SK-N-SH treated with all-trans-retinoic acid at 6 μM for 48 hours (cell line): Measurements from ENCODE around the gene WDR74.
A peak's percentile ranks its signal among the peaks of the same experiment; 100 is the strongest.

Experiments used
- ATAC-seq: fragments of 200-7000 bp; cut with Tn5 transposase; 3 replicates; pipeline ENCODE4 v1.9.1; 2020; ENCODE audit warnings: mild to moderate bottlenecking, moderate library complexity
- ARNTL ChIP-seq: fragments of 450-650 bp; formaldehyde crosslinking; IDR thresholded peaks from 2 replicates; pipeline ENCODE4 v1.5.0; 2020; ENCODE audit warnings: low read depth, mild to moderate bottlenecking, moderate library complexity, borderline replicate concordance
- BACH2 ChIP-seq: fragments of 250-450 bp; sonication (Bioruptor Pico); IDR thresholded peaks from 2 replicates; pipeline ENCODE4 v1.9.0; 2021; ENCODE audit warnings: mild to moderate bottlenecking, borderline replicate concordance
- CSDC2 ChIP-seq: fragments of 250-450 bp; sonication (Bioruptor Pico); IDR thresholded peaks from 2 replicates; pipeline ENCODE4 v1.5.0; 2020; ENCODE audit warnings: mild to moderate bottlenecking, moderate library complexity
- GLIS3 ChIP-seq: fragments of 250-450 bp; sonication (Bioruptor Pico); IDR thresholded peaks from 2 replicates; pipeline ENCODE4 v1.5.0; 2020; ENCODE audit warnings: mild to moderate bottlenecking, moderate library complexity
- ISL1 ChIP-seq: fragments of 250-450 bp; sonication (Bioruptor Pico); IDR thresholded peaks from 2 replicates; pipeline ENCODE4 v2.1.2; 2022; ENCODE audit warnings: mild to moderate bottlenecking, moderate library complexity
- PPARA ChIP-seq: fragments of 250-450 bp; sonication (Bioruptor Pico); IDR thresholded peaks from 2 replicates; pipeline ENCODE4 v1.5.0; 2020; ENCODE audit warnings: mild to moderate bottlenecking, borderline replicate concordance
- RARB ChIP-seq: fragments of 250-450 bp; sonication (Bioruptor Pico); IDR thresholded peaks from 2 replicates; pipeline ENCODE4 v1.8.0; 2021; ENCODE audit warnings: mild to moderate bottlenecking, moderate library complexity
- SNAI2 ChIP-seq: fragments of 250-450 bp; sonication (Bioruptor Pico); IDR thresholded peaks from 2 replicates; pipeline ENCODE4 v1.5.0; 2020; ENCODE audit warnings: mild to moderate bottlenecking, moderate library complexity
- ZC3H10 ChIP-seq: fragments of 250-450 bp; sonication (Bioruptor Pico); IDR thresholded peaks from 2 replicates; pipeline ENCODE4 v1.5.1; 2021; ENCODE audit warnings: mild to moderate bottlenecking, moderate library complexity
- ZFP3 ChIP-seq: fragments of 250-450 bp; sonication (Bioruptor Pico); IDR thresholded peaks from 2 replicates; pipeline ENCODE4 v1.5.0; 2020; ENCODE audit warnings: mild to moderate bottlenecking, moderate library complexity
- ZNF565 ChIP-seq: fragments of 450-650 bp; formaldehyde crosslinking; conservative IDR thresholded peaks from 2 replicates; pipeline ENCODE4 v1.5.0; 2020; ENCODE audit warnings: low read depth, mild to moderate bottlenecking, moderate library complexity
- ZNF70 ChIP-seq: fragments of 450-650 bp; formaldehyde crosslinking; IDR thresholded peaks from 2 replicates; pipeline ENCODE4 v1.5.0; 2020; ENCODE audit warnings: mild to moderate bottlenecking, moderate library complexity
- ZNF8 ChIP-seq: fragments of 450-650 bp; formaldehyde crosslinking; IDR thresholded peaks from 2 replicates; pipeline ENCODE4 v1.5.0; 2020; ENCODE audit warnings: mild to moderate bottlenecking, moderate library complexity
- TF ChIP-seq, protein P1 (sequence below): fragments of 250-450 bp; sonication (Bioruptor Pico); IDR thresholded peaks from 2 replicates; pipeline ENCODE4 v1.5.1; 2020; ENCODE audit warnings: low read depth, mild to moderate bottlenecking, moderate library complexity
- TF ChIP-seq, protein P2 (sequence below): fragments of 250-450 bp; sonication (Bioruptor Pico); IDR thresholded peaks from 2 replicates; pipeline ENCODE4 v1.5.0; 2020; ENCODE audit warnings: mild to moderate bottlenecking, moderate library complexity
- TF ChIP-seq, protein P3 (sequence below): fragments of 250-450 bp; sonication (Bioruptor Pico); IDR thresholded peaks from 2 replicates; pipeline ENCODE4 v1.5.1; 2021; ENCODE audit warnings: mild to moderate bottlenecking, moderate library complexity

WDR74 gene

DNA sequence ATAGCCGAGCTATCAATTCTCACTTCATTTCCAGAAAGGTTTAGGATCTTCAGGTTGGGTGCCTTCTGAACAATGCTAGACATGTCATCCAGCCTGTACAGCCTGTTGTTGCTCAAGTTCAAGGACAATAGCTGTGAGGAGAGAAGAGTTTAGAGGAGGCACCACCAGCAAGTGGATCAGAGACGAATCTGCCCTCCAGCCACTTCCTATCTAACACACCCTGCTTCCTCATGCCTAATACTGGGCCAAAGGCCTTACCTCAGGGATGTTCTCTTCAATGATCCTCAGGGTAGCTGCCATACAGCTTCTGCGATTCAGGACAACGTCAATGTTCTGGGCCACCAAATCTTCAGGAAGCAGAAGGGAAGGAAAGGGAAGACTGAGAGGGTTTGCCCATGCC lies 38.3 kb downstream of the WDR74 start (continued):
- TF ChIP-seq, protein P1, sequence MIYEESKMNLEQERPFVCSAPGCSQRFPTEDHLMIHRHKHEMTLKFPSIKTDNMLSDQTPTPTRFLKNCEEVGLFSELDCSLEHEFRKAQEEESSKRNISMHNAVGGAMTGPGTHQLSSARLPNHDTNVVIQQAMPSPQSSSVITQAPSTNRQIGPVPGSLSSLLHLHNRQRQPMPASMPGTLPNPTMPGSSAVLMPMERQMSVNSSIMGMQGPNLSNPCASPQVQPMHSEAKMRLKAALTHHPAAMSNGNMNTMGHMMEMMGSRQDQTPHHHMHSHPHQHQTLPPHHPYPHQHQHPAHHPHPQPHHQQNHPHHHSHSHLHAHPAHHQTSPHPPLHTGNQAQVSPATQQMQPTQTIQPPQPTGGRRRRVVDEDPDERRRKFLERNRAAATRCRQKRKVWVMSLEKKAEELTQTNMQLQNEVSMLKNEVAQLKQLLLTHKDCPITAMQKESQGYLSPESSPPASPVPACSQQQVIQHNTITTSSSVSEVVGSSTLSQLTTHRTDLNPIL (CRISPR knock-in tag) = no peak
- TF ChIP-seq, protein P2, sequence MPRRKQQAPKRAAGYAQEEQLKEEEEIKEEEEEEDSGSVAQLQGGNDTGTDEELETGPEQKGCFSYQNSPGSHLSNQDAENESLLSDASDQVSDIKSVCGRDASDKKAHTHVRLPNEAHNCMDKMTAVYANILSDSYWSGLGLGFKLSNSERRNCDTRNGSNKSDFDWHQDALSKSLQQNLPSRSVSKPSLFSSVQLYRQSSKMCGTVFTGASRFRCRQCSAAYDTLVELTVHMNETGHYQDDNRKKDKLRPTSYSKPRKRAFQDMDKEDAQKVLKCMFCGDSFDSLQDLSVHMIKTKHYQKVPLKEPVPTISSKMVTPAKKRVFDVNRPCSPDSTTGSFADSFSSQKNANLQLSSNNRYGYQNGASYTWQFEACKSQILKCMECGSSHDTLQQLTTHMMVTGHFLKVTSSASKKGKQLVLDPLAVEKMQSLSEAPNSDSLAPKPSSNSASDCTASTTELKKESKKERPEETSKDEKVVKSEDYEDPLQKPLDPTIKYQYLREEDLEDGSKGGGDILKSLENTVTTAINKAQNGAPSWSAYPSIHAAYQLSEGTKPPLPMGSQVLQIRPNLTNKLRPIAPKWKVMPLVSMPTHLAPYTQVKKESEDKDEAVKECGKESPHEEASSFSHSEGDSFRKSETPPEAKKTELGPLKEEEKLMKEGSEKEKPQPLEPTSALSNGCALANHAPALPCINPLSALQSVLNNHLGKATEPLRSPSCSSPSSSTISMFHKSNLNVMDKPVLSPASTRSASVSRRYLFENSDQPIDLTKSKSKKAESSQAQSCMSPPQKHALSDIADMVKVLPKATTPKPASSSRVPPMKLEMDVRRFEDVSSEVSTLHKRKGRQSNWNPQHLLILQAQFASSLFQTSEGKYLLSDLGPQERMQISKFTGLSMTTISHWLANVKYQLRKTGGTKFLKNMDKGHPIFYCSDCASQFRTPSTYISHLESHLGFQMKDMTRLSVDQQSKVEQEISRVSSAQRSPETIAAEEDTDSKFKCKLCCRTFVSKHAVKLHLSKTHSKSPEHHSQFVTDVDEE (CRISPR knock-in tag) = no peak
- no peak for TF ChIP-seq BACH2 (CRISPR knock-in tag)
- no peak for TF ChIP-seq ZNF8 (CRISPR knock-in tag)

DNA sequence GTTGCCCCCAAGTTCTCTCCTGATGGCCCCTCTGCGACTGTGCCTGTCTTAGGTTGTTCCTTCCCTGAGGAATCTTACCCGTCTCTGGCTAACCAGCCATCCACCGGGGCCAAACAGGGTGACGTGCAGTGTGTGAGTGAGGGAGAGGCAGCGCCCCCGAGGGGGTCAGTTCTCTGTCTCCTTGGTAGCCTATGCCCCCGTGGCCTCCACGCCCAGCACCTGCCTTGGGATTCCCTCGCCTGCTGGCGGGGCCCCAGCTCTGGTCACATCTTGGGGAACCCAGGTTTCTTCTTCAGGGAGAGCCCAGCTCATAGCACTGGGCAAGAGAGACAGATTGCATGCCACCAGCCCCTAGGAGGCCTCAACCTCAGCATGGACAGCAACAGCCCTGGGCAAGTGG lies 39.9 kb downstream of the WDR74 start:
- ATAC-seq = no peak

DNA sequence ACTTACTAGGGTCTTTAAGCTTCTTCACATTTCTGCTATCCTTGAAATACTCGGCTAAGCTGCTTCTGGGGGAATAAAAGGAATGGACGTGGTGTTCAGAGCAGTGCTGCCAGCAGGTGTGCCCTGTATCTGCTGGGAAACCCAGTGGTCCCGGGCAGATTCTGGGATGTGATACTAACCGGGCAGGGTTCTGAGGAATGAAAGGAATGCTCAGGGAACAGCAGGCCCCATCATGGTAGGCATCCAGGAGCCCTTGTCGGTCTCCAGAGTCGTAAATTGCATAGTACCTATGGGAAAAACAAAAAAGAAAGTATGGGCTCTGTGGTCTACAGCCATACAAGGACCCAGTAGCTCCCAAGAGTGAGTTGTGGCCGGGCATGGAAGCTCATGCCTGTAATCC lies 43.1 kb downstream of the WDR74 start:
- no peak for ATAC-seq

More for the DNA sequence above, 39.9 kb downstream of the WDR74 start:
- TF ChIP-seq, protein P2 (CRISPR knock-in tag) = no peak
- TF ChIP-seq GLIS3 (CRISPR knock-in tag) (no peak), ZNF70 (CRISPR knock-in tag) (no peak), CSDC2 (CRISPR knock-in tag) (no peak), ZC3H10 (CRISPR knock-in tag) (no peak), PPARA (CRISPR knock-in tag) (no peak), ARNTL (CRISPR knock-in tag) (no peak), BACH2 (CRISPR knock-in tag) (no peak), ZFP3 (no peak), ZNF565 (CRISPR knock-in tag) (no peak), RARB (CRISPR knock-in tag) (no peak)
- TF ChIP-seq, protein P3, sequence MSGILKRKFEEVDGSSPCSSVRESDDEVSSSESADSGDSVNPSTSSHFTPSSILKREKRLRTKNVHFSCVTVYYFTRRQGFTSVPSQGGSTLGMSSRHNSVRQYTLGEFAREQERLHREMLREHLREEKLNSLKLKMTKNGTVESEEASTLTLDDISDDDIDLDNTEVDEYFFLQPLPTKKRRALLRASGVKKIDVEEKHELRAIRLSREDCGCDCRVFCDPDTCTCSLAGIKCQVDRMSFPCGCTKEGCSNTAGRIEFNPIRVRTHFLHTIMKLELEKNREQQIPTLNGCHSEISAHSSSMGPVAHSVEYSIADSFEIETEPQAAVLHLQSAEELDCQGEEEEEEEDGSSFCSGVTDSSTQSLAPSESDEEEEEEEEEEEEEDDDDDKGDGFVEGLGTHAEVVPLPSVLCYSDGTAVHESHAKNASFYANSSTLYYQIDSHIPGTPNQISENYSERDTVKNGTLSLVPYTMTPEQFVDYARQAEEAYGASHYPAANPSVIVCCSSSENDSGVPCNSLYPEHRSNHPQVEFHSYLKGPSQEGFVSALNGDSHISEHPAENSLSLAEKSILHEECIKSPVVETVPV = no peak
- TF ChIP-seq, protein P1 (CRISPR knock-in tag) = no peak

DNA sequence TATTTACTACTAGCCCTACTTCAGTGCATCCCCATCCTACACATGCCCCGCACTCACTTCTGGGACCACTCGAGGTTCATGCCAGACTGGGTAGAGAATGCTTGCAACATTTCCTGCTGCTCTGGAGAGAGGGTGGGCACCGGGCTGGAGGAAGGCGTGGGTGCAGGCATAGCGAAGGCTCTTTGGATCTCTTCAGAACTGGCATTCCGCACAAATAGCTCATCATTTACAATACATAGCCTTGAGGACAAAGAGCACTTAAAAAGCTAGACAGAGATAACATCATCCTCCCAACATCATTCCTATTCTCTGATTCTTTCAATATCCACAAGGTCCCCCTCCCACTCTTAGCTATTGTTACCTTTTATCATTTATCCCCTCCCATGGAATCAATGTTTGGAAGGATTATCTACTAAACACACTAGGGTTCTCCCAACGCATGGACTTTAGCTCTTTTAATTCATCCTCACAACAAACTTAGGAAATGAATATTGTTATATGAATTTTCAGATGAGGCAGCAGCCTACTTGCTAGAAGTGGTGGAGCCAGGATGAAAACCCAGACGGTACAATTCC lies 45.1 kb downstream of the WDR74 start:
- TF ChIP-seq ZNF70 (CRISPR knock-in tag) = peak; percentile 94
- TF ChIP-seq ZC3H10 (CRISPR knock-in tag) = no peak
- 0 out of 2 replicates have a peak, but pooled peaks have one; percentile 24 for TF ChIP-seq ISL1 (CRISPR knock-in tag)
- ATAC-seq = no peak

More for the DNA sequence above, 43.1 kb downstream of the WDR74 start:
- TF ChIP-seq CSDC2 (CRISPR knock-in tag) = no peak
- TF ChIP-seq ZNF70 (CRISPR knock-in tag) = no peak
- no peak for TF ChIP-seq ZC3H10 (CRISPR knock-in tag)
- no peak for TF ChIP-seq ISL1 (CRISPR knock-in tag)
- TF ChIP-seq SNAI2 = no peak
- no peak for TF ChIP-seq BACH2 (CRISPR knock-in tag)
